ENCODE measurements around the gene MPP2.

GRCh38 chr17:43879723-43880419, 27.5 kb downstream of the MPP2 start:
- TF ChIP-seq FOXA1 (IDR thresholded peaks at IDR 0.05) (no peak), NFRKB (IDR thresholded peaks at IDR 0.05) (no peak), PKNOX1 (IDR thresholded peaks at IDR 0.05) (no peak), BHLHE40 (IDR thresholded peaks at IDR 0.05; ENCODE audit: borderline replicate concordance) (no peak), ZNF384 (IDR thresholded peaks at IDR 0.05) (no peak), FOXK2 (IDR thresholded peaks at IDR 0.05) (no peak), TARDBP (IDR thresholded peaks at IDR 0.05) (no peak), FOXM1 (IDR thresholded peaks at IDR 0.05; ENCODE audit: borderline replicate concordance) (no peak), SP1 (IDR thresholded peaks at IDR 0.05) (no peak), LEF1 (IDR thresholded peaks at IDR 0.05; ENCODE audit: borderline replicate concordance) (no peak), CTBP1 (IDR thresholded peaks at IDR 0.05; ENCODE audit: borderline replicate concordance) (no peak), ARNT (IDR thresholded peaks at IDR 0.05) (no peak)

All from HEK293T (cell line).